A673 (cell line): ENCODE measurements around the gene AMMECR1. TPM values are rescaled to one million over a fixed set of nuclear protein-coding genes. Genes with fewer than 3 reads are reported as not detected.

Experiments used
- BruUV-seq: library from RNA; stranded (reverse); fragments of 400-500 nt; replicated peaks from 2 replicates; lab custom pipeline; 2021; lab: Mats Ljungman, UMichigan
- CTCF ChIA-PET: fragments of 300-600 bp; sonication (Branson Sonifier 250); formaldehyde crosslinking; loops from one replicate; lab custom pipeline; 2022; ENCODE audit warnings: antibody characterized with exemption; lab: Charles Lee
- POLR2A ChIA-PET: fragments of 300-600 bp; sonication (Branson Sonifier 250); formaldehyde crosslinking; loops from one replicate; lab custom pipeline; 2022; ENCODE audit warnings: antibody characterized with exemption; ENCODE audit not compliant: low non-redundant PET; lab: Charles Lee
- DNase-seq: peaks from one replicate; pipeline ENCODE4 v3.0.0-alpha.2; 2015; ENCODE audit warnings: low spot score
- H3K27ac ChIP-seq: fragments of 200-600 bp; sonication (generic); 2 replicates; pipeline ENCODE4 v1.5.1; 2016; ENCODE audit warnings: mixed run types, low read depth, mild to moderate bottlenecking, mixed read lengths, antibody characterized with exemption, low read length; ENCODE audit not compliant: poor library complexity, severe bottlenecking
- H3K27me3 ChIP-seq: fragments of 200-600 bp; sonication (generic); replicated peaks from 2 replicates; pipeline ENCODE4 v1.6.1; 2017; ENCODE audit warnings: mixed run types, low read depth, mild to moderate bottlenecking, mixed read lengths, antibody characterized with exemption, low read length; ENCODE audit not compliant: insufficient read depth, poor library complexity
- H3K36me3 ChIP-seq: fragments of 200-600 bp; sonication (generic); 2 replicates; pipeline ENCODE4 v1.6.1; 2016; ENCODE audit warnings: mixed run types, mild to moderate bottlenecking, mixed read lengths, antibody characterized with exemption, low read length; ENCODE audit not compliant: insufficient read depth, poor library complexity, severe bottlenecking
- H3K4me1 ChIP-seq: fragments of 200-600 bp; sonication (generic); 2 replicates; pipeline ENCODE4 v1.6.1; 2017; ENCODE audit warnings: mixed run types, mild to moderate bottlenecking, mixed read lengths, antibody characterized with exemption, low read length; ENCODE audit not compliant: insufficient read depth, poor library complexity, severe bottlenecking
- H3K4me3 ChIP-seq: fragments of 200-600 bp; sonication (generic); 2 replicates; pipeline ENCODE4 v1.5.1; 2016; ENCODE audit warnings: low read depth, mixed run types, mild to moderate bottlenecking, mixed read lengths, low read length; ENCODE audit not compliant: poor library complexity, severe bottlenecking
- H3K9me3 ChIP-seq: fragments of 200-600 bp; sonication (generic); 2 replicates; pipeline ENCODE4 v1.6.1; 2016; ENCODE audit warnings: mixed run types, low read depth, mild to moderate bottlenecking, mixed read lengths, antibody characterized with exemption, low read length; ENCODE audit not compliant: poor library complexity, severe bottlenecking
- CTCF ChIP-seq: fragments of 300-800, 200-600 bp; sonication (generic); conservative IDR thresholded peaks from 2 replicates; pipeline ENCODE4 v1.5.1; 2017; ENCODE audit warnings: low read depth, mild to moderate bottlenecking, antibody characterized with exemption, low read length, moderate library complexity, mixed read lengths
- EZH2 ChIP-seq: fragments of 200-600 bp; sonication (generic); IDR thresholded peaks from 2 replicates; pipeline ENCODE4 v1.6.1; 2017; ENCODE audit warnings: borderline replicate concordance, low read depth, mild to moderate bottlenecking, mixed read lengths, antibody characterized with exemption, low read length; ENCODE audit not compliant: poor library complexity, severe bottlenecking
- intact Hi-C: fragments of 100-400 bp; cut with micrococcal nuclease; formaldehyde crosslinking; loops from one replicate; pipeline ENCODE4 v1.10.0; 2022; ENCODE audit not compliant: unreplicated experiment
- total RNA-seq: library from RNA; stranded (reverse); gene quantifications from 2 replicates; pipeline ENCODE4 v1.2.3, GENCODE V29; 2021

AMMECR1 gene
- total RNA-seq, 1 experiment from 2014 or later, result 13.0 TPM

GRCh38 chrX:110201799-110202198, 116.1 kb downstream of the AMMECR1 start:
- no TSS peak for BruUV-seq
- Histone ChIP-seq H3K4me1 (peaks cover 9% of the 10 kb centered on the region), H3K27me3 (no peaks in the 10 kb centered on the region), H3K27ac (no peak overlapping the region), H3K36me3 (no peaks in the 10 kb centered on the region), H3K9me3 (no peaks in the 10 kb centered on the region), H3K4me3 (no peak overlapping the region)
- no peak for TF ChIP-seq CTCF
- TF ChIP-seq EZH2, result no peak
- no peak for DNase-seq
- ChIA-PET POLR2A (no interaction called here), CTCF (no interaction called here)
- intact Hi-C loops, result no loop called here

GRCh38 chrX:110194977-110195376, 122.9 kb downstream of the AMMECR1 start:
- no peak overlapping the region for H3K4me3 ChIP-seq
- ChIA-PET CTCF (no interaction called here), POLR2A (no interaction called here)
- H3K36me3 ChIP-seq, result no peaks in the 10 kb centered on the region
- no peaks in the 10 kb centered on the region for H3K9me3 ChIP-seq
- DNase-seq, result no peak
- H3K27me3 ChIP-seq, result no peaks in the 10 kb centered on the region
- H3K27ac ChIP-seq, result no peak overlapping the region
- intact Hi-C loops, result no loop called here
- no TSS peak for BruUV-seq
- TF ChIP-seq CTCF, result no peak
- TF ChIP-seq EZH2, result no peak
- peaks cover 2% of the 10 kb centered on the region for H3K4me1 ChIP-seq

GRCh38 chrX:110192516-110192915, 125.4 kb downstream of the AMMECR1 start:
- BruUV-seq, result no TSS peak
- POLR2A ChIA-PET, result no interaction called here

More at GRCh38 chrX:110192516-110192915, 125.4 kb downstream of the AMMECR1 start:
- Histone ChIP-seq H3K4me3 (no peak overlapping the region), H3K36me3 (no peaks in the 10 kb centered on the region), H3K27me3 (no peaks in the 10 kb centered on the region), H3K4me1 (peaks cover 15% of the 10 kb centered on the region), H3K9me3 (no peaks in the 10 kb centered on the region), H3K27ac (no peak overlapping the region)
- TF ChIP-seq CTCF (no peak), EZH2 (no peak)
- intact Hi-C loops, result no loop called here
- CTCF ChIA-PET, result no interaction called here
- no peak for DNase-seq
